GM12878 (cell line): ENCODE measurements around the gene DNAJC13. TPM values are rescaled to one million over a fixed set of nuclear protein-coding genes. Genes with fewer than 3 reads are reported as not detected.

ENCODE experiments used
- ATAC-seq: fragments of 200-7000 bp; cut with Tn5 transposase; 3 replicates; pipeline ENCODE4 v1.9.1; 2020; ENCODE audit warnings: mild to moderate bottlenecking, moderate library complexity
- BruUV-seq: library from RNA; stranded (reverse); fragments of 400-500 nt; replicated peaks from 2 replicates; lab custom pipeline; 2021; lab: Mats Ljungman, UMichigan
- CTCF ChIA-PET: fragments of 300-600 bp; sonication (Branson Sonifier 250); formaldehyde crosslinking; extraction: SDS; loops from one replicate; lab custom pipeline; 2021; ENCODE audit warnings: inconsistent platforms; lab: Yijun Ruan, JAX
- POLR2A ChIA-PET: fragments of 350-600 bp; formaldehyde crosslinking; extraction: SDS; loops from one replicate; lab custom pipeline; 2021; ENCODE audit warnings: inconsistent platforms; lab: Charles Lee
- RAD21 ChIA-PET: fragments of 300-600 bp; sonication (Branson Sonifier 250); formaldehyde crosslinking; loops from one replicate; lab custom pipeline; 2023; ENCODE audit warnings: antibody characterized with exemption; ENCODE audit not compliant: unreplicated experiment; lab: Charles Lee
- SMC1A ChIA-PET: fragments of 300-600 bp; sonication (Branson Sonifier 250); formaldehyde crosslinking; loops from one replicate; lab custom pipeline; 2023; ENCODE audit not compliant: unreplicated experiment, uncharacterized antibody; lab: Charles Lee
- DNase-seq: peaks from one replicate; pipeline ENCODE4 v3.0.0-alpha.2; 2011; ENCODE audit warnings: low read depth, low spot score
- FAIRE-seq: peaks from 3 replicates; lab custom pipeline; 2011; peaks lifted over from hg19 to GRCh38; lab: Jason Lieb, UNC
- H2AFZ ChIP-seq: 2 replicates; pipeline ENCODE4 v1.6.0; 2011; ENCODE audit warnings: low read depth, low read length, control low read depth; ENCODE audit not compliant: control insufficient read depth
- H3K27ac ChIP-seq: 2 replicates; pipeline ENCODE4 v1.5.1; 2011; ENCODE audit warnings: control low read depth; ENCODE audit not compliant: control insufficient read depth, insufficient read depth
- H3K27me3 ChIP-seq, 2 experiments: replicated peaks in 1 of 2; 2 replicates each; pipeline versions ENCODE4 v1.6.0 to v1.6.1; 2011; ENCODE audit warnings: low read length in 1 of 2; ENCODE audit not compliant: control insufficient read depth in 2 of 2, insufficient read depth in 2 of 2
- H3K36me3 ChIP-seq, 2 experiments: 2 replicates each; pipeline ENCODE4 v1.5.1; 2011; ENCODE audit warnings: low read length in 1 of 2; ENCODE audit not compliant: control insufficient read depth in 2 of 2, insufficient read depth in 2 of 2
- H3K4me1 ChIP-seq: 2 replicates; pipeline ENCODE4 v1.6.1; 2011; ENCODE audit warnings: mild to moderate bottlenecking, low read length, moderate library complexity, mixed read lengths; ENCODE audit not compliant: control insufficient read depth, insufficient read depth
- H3K4me2 ChIP-seq: 2 replicates; pipeline ENCODE4 v1.6.0; 2011; ENCODE audit warnings: control low read depth; ENCODE audit not compliant: control insufficient read depth, insufficient read depth
- H3K4me3 ChIP-seq: fragments of 200-600 bp; sonication (generic); 2 replicates; pipeline ENCODE4 v1.5.1; 2016
- H3K79me2 ChIP-seq: 2 replicates; pipeline ENCODE4 v1.6.0; 2011; ENCODE audit warnings: low read length; ENCODE audit not compliant: control insufficient read depth, insufficient read depth
- H3K9ac ChIP-seq: 2 replicates; pipeline ENCODE4 v1.8.0; 2011; ENCODE audit warnings: low read length, control low read depth, mixed read lengths; ENCODE audit not compliant: control insufficient read depth, insufficient read depth
- H3K9me3 ChIP-seq: replicated peaks from 3 replicates; pipeline ENCODE4 v1.5.1; 2011; ENCODE audit warnings: mild to moderate bottlenecking, low read length; ENCODE audit not compliant: control insufficient read depth, insufficient read depth
- H4K20me1 ChIP-seq: 2 replicates; pipeline ENCODE4 v1.6.0; 2011; ENCODE audit not compliant: control insufficient read depth, insufficient read depth
- ASH2L ChIP-seq: fragments of 300-600, 200-600 bp; sonication (generic); IDR thresholded peaks from 2 replicates; pipeline ENCODE4 v1.6.1; 2017; ENCODE audit warnings: low read depth, mild to moderate bottlenecking, borderline replicate concordance
- BRCA1 ChIP-seq: IDR thresholded peaks from 2 replicates; pipeline ENCODE4 v1.6.1; 2011; ENCODE audit warnings: low read depth, low read length, improper control_type of control experiment
- CREM ChIP-seq: IDR thresholded peaks from 2 replicates; pipeline ENCODE4 v1.6.1; 2014; ENCODE audit warnings: antibody characterized with exemption, low read depth
- GATAD2B ChIP-seq: fragments of 450-650 bp; conservative IDR thresholded peaks from 2 replicates; pipeline ENCODE4 v1.6.1; 2017; ENCODE audit warnings: low read depth, mild to moderate bottlenecking, moderate library complexity
- HSF1 ChIP-seq: fragments of 150-350 bp; IDR thresholded peaks from 2 replicates; pipeline ENCODE4 v1.6.1; 2014; ENCODE audit warnings: mild to moderate bottlenecking, low read depth, low read length
- MYB ChIP-seq: fragments of 150-350 bp; IDR thresholded peaks from 2 replicates; pipeline ENCODE4 v1.6.1; 2014; ENCODE audit warnings: mild to moderate bottlenecking, low read depth, low read length, borderline replicate concordance
- POLR2A ChIP-seq: IDR thresholded peaks from 2 replicates; pipeline ENCODE4 v1.6.1; 2011; ENCODE audit warnings: low read depth, mild to moderate bottlenecking, low read length
- RELA ChIP-seq: fragments of 450-650 bp; IDR thresholded peaks from 2 replicates; pipeline ENCODE4 v1.8.0; 2014; ENCODE audit warnings: borderline replicate concordance; ENCODE audit not compliant: partially characterized antibody
- RUNX3 ChIP-seq: IDR thresholded peaks from 2 replicates; pipeline ENCODE4 v1.6.1; 2012; ENCODE audit warnings: low read length, inconsistent platforms
- SMAD1 ChIP-seq: fragments of 450-650 bp; IDR thresholded peaks from 2 replicates; pipeline ENCODE4 v1.6.1; 2018; ENCODE audit warnings: mild to moderate bottlenecking, low read depth; ENCODE audit not compliant: partially characterized antibody
- SP1 ChIP-seq: IDR thresholded peaks from one replicate; pipeline ENCODE4 v1.6.1; 2011; ENCODE audit warnings: low read depth, low read length
- SREBF2 ChIP-seq: IDR thresholded peaks from 2 replicates; pipeline ENCODE4 v1.6.1; 2012; ENCODE audit warnings: mild to moderate bottlenecking, low read length
- TAF1 ChIP-seq: IDR thresholded peaks from 2 replicates; pipeline ENCODE4 v1.6.1; 2011; ENCODE audit warnings: mild to moderate bottlenecking, low read depth, low read length, borderline replicate concordance
- TBL1XR1 ChIP-seq: IDR thresholded peaks from 2 replicates; pipeline ENCODE4 v1.6.1; 2012; ENCODE audit warnings: low read depth, low read length, improper control_type of control experiment
- WRNIP1 ChIP-seq: IDR thresholded peaks from 2 replicates; pipeline ENCODE4 v1.6.1; 2011; ENCODE audit warnings: low read depth, low read length, improper control_type of control experiment, borderline replicate concordance
- WGBS: methylation state at CpG from one replicate; pipeline ENCODE4 v1.1.6; 2016; ENCODE audit warnings: low lambda C conversion rate; ENCODE audit not compliant: insufficient replicate concordance, insufficient coverage; ENCODE audit errors: missing lambda C conversion rate; 5-methylcytosine and 5-hydroxymethylcytosine counted together
- in situ Hi-C: fragments of 300-500 bp; cut with MboI; formaldehyde crosslinking; loops from 9 replicates; pipeline ENCODE4 v1.14.3; 2018; ENCODE audit warnings: mixed read lengths
- intact Hi-C: fragments of 100-400 bp; cut with micrococcal nuclease; formaldehyde crosslinking; loops from one replicate; pipeline ENCODE4 v1.14.2; 2022; ENCODE audit not compliant: unreplicated experiment
- polyA plus RNA-seq, 11 experiments: library from polyadenylated mRNA; depleted of rRNA in 4 of 11; unstranded in 6 of 11; stranded (reverse) in 5 of 11; fragments of >200 nt; fragmentation: Nextera tagmentation in 4 of 11; fragmentation: Illumina TruSeq in 1 of 11; extraction: Ambion mirVana in 4 of 11; extraction: Trizol in 1 of 11; gene quantifications; 1 replicate in 1 of 11; 2 replicates in 10 of 11; pipeline versions ENCODE4 v1.2.1 to v1.2.3, GENCODE V29; 2011 to 2016; ENCODE audit warnings: inconsistent platforms in 2 of 11, missing spikeins in 2 of 11, low read depth in 1 of 11
- total RNA-seq, 4 experiments: library from RNA; depleted of rRNA in 3 of 4; stranded (reverse); fragments of >200 nt in 3 of 4; fragmentation: Illumina TruSeq in 1 of 4; extraction: Trizol in 1 of 4; gene quantifications; 2 replicates each; pipeline versions ENCODE4 v1.2.1 to v1.2.3, GENCODE V29; 2013 to 2021
- TF ChIP-seq, protein P1 (sequence below): fragments of 450-650 bp; IDR thresholded peaks from 2 replicates; pipeline ENCODE4 v1.6.1; 2017; ENCODE audit warnings: borderline replicate concordance

The DNAJC13 gene
- total and polyA plus RNA-seq, 10 of the 15 experiments (the other 5 are each of a cell fraction or from before 2014, with no cell fraction given), result 8.3 to 33.9 (median 17.0) TPM

DNA sequence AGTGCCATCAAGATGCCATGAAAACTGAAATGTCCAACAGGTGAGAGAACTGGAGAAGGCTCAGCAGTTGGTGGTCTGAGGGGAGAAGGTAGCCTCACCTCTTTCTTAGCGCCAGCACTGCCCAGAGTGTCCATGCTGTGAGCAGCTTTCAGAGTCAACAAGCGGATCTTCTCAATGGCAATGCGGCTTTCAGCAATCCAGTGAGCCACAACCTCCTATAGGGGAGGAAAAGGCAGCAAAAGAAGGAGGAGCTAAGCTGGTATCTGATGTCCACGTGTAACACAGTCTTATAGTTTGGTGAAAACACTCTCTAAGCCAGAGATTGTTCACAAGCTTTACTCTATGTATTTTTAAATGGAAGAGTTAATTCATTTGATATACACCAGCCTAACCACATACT is 143.7 kb downstream of the DNAJC13 start:
- in situ Hi-C loops, result no loop called here
- CTCF ChIA-PET, result no interaction called here
- RAD21 ChIA-PET, result no interaction called here

DNA sequence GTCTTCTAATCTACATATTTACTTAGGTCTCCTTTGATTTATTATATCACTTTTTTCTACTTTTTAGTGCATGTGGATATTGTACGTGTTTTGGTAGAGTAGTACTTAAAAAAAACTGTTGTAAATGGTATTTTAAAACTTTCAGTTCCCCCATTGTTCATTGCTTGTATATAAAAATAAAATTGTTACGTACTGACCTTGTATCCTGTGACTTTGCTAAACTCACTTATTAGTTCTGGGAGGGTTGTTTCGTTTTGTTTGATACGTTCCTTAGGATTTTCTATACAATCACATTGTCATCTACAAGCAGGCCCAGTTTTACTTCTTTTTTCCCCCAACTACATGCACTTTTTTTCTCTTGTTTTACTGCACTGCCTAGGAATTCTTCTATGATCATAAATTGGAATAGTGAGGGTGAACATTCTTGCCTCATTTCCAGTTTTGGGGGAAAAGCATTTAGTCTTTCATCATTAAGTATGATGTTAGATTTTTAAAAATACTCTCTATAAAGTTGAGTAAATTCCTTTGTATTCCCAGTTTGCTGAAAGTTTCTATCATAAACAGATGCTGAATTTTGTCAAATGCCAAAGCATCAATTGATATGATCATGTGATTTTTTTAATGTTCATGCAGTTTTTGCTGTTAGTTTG is 146.2 kb downstream of the DNAJC13 start:
- no peaks in the 10 kb centered on the region for H3K36me3 ChIP-seq
- H3K79me2 ChIP-seq, result no peaks in the 10 kb centered on the region
- no peak overlapping the region for H3K9ac ChIP-seq
- no peak overlapping the region for H2AFZ ChIP-seq
- intact Hi-C loops (no loop called here), in situ Hi-C loops (no loop called here)
- ChIA-PET POLR2A (no interaction called here), RAD21 (no interaction called here), CTCF (interaction anchor here (1.3 kb wide), 1 partner anchor 27 kb away, joined by 4 read pairs; no protein-coding TSS in a partner anchor), SMC1A (no interaction called here)
- DNase-seq (no peak), FAIRE-seq (no peak), ATAC-seq (no peak)
- no peak overlapping the region for H3K4me3 ChIP-seq
- no peaks in the 10 kb centered on the region for H3K4me1 ChIP-seq
- no peak overlapping the region for H3K27ac ChIP-seq
- no TSS peak for BruUV-seq
- no peak overlapping the region for H3K4me2 ChIP-seq
- WGBS, result 74% methylated on average over 4 of the region's 4 CpGs
- H3K9me3 ChIP-seq, result no peaks in the 10 kb centered on the region
- H3K27me3 ChIP-seq, result no peaks in the 10 kb centered on the region
- H4K20me1 ChIP-seq, result no peaks in the 10 kb centered on the region
- TF ChIP-seq RELA, result no peak
- TF ChIP-seq TAF1, result no peak
- TF ChIP-seq POLR2A, result no peak
- no peak for TF ChIP-seq SP1
- no peak for TF ChIP-seq BRCA1
- TF ChIP-seq MYB, result no peak
- TF ChIP-seq, protein P1, sequence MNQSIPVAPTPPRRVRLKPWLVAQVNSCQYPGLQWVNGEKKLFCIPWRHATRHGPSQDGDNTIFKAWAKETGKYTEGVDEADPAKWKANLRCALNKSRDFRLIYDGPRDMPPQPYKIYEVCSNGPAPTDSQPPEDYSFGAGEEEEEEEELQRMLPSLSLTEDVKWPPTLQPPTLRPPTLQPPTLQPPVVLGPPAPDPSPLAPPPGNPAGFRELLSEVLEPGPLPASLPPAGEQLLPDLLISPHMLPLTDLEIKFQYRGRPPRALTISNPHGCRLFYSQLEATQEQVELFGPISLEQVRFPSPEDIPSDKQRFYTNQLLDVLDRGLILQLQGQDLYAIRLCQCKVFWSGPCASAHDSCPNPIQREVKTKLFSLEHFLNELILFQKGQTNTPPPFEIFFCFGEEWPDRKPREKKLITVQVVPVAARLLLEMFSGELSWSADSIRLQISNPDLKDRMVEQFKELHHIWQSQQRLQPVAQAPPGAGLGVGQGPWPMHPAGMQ, result no peak
- no peak for TF ChIP-seq SREBF2
- no peak for TF ChIP-seq ASH2L
- no peak for TF ChIP-seq RUNX3
- TF ChIP-seq SMAD1, result no peak
- no peak for TF ChIP-seq TBL1XR1
- TF ChIP-seq GATAD2B, result no peak

More for the DNA sequence above, 143.7 kb downstream of the DNAJC13 start:
- Histone ChIP-seq H3K9me3 (no peaks in the 10 kb centered on the region), H3K4me3 (no peak overlapping the region), H4K20me1 (no peaks in the 10 kb centered on the region), H3K79me2 (no peaks in the 10 kb centered on the region), H3K4me2 (no peak overlapping the region), H3K4me1 (no peaks in the 10 kb centered on the region), H3K27ac (no peak overlapping the region), H3K36me3 (no peaks in the 10 kb centered on the region), H3K27me3 (no peaks in the 10 kb centered on the region), H2AFZ (no peak overlapping the region), H3K9ac (no peak overlapping the region)
- TF ChIP-seq RELA (no peak), HSF1 (no peak), CREM (no peak), WRNIP1 (no peak)
- ATAC-seq (no peak), DNase-seq (no peak), FAIRE-seq (no peak)
- ChIA-PET POLR2A (no interaction called here), SMC1A (no interaction called here)
- intact Hi-C loops, result no loop called here
- 96% methylated on average over 4 of the region's 4 CpGs for WGBS
- no TSS peak for BruUV-seq
